Stimulated activated memory B cell treated with anti-CD40 and anti-IgM and Interleukin-4, amounts not matched to agents 10 μg/mL and 1 μg/mL and 100 μg/mL, for 72 hours (primary cell): ENCODE results near the gene DRG2.

Source experiments
- ATAC-seq: fragments of 150-1000 bp; cut with Tn5 transposase; 2 replicates; pipeline ENCODE4 v1.10.0; 2021
- H3K27ac Mint-ChIP-seq: one replicate; pipeline ENCODE4 v1.8.0; 2022; ENCODE audit warnings: mild to moderate bottlenecking, mixed read lengths
- H3K27me3 Mint-ChIP-seq: one replicate; pipeline ENCODE4 v1.8.0; 2022; ENCODE audit warnings: mixed read lengths
- H3K36me3 Mint-ChIP-seq: one replicate; pipeline ENCODE4 v1.8.0; 2022; ENCODE audit warnings: mixed read lengths
- H3K4me1 Mint-ChIP-seq: one replicate; pipeline ENCODE4 v1.8.0; 2022; ENCODE audit warnings: mixed read lengths
- H3K4me3 Mint-ChIP-seq: one replicate; pipeline ENCODE4 v1.8.0; 2022; ENCODE audit warnings: mild to moderate bottlenecking, moderate library complexity, mixed read lengths
- H3K9me3 Mint-ChIP-seq: one replicate; pipeline ENCODE4 v1.8.0; 2022; ENCODE audit warnings: mixed read lengths

The DRG2 gene

GRCh38 chr17:18141210-18141803, 53.6 kb downstream of the DRG2 start:
- Mint-ChIP-seq H3K9me3 (no peaks in the 10 kb centered on the region), H3K27ac (no peak overlapping the region), H3K27me3 (peaks cover 8% of the 10 kb centered on the region), H3K36me3 (no peaks in the 10 kb centered on the region), H3K4me3 (no peak overlapping the region), H3K4me1 (peaks cover 7% of the 10 kb centered on the region)
- no peak for ATAC-seq

GRCh38 chr17:18142417-18142816, 54.7 kb downstream of the DRG2 start:
- Mint-ChIP-seq H3K27me3 (no peaks in the 10 kb centered on the region), H3K4me3 (no peak overlapping the region), H3K9me3 (no peaks in the 10 kb centered on the region), H3K4me1 (peaks cover 7% of the 10 kb centered on the region), H3K27ac (no peak overlapping the region), H3K36me3 (no peaks in the 10 kb centered on the region)
- ATAC-seq: no peak

- ATAC-seq: no peak
- Mint-ChIP-seq H3K9me3 (no peaks in the 10 kb centered on the region), H3K27me3 (no peaks in the 10 kb centered on the region), H3K36me3 (no peaks in the 10 kb centered on the region), H3K27ac (no peak overlapping the region), H3K4me3 (no peak overlapping the region), H3K4me1 (peaks cover 7% of the 10 kb centered on the region)
These were observed 55.5 kb downstream of the DRG2 start for GRCh38 chr17:18143044-18143936.

GRCh38 chr17:18144261-18144660, 56.5 kb downstream of the DRG2 start:
- no peak overlapping the region for H3K27ac Mint-ChIP-seq
- no peak overlapping the region for H3K4me3 Mint-ChIP-seq
- no peak for ATAC-seq
- H3K36me3 Mint-ChIP-seq: no peaks in the 10 kb centered on the region
- no peaks in the 10 kb centered on the region for H3K27me3 Mint-ChIP-seq
- no peaks in the 10 kb centered on the region for H3K9me3 Mint-ChIP-seq
- peaks cover 7% of the 10 kb centered on the region for H3K4me1 Mint-ChIP-seq

- no peaks in the 10 kb centered on the region for H3K36me3 Mint-ChIP-seq
- H3K27ac Mint-ChIP-seq: no peak overlapping the region
- no peak for ATAC-seq
- no peaks in the 10 kb centered on the region for H3K27me3 Mint-ChIP-seq
- no peak overlapping the region for H3K4me3 Mint-ChIP-seq
- H3K4me1 Mint-ChIP-seq: peaks cover 7% of the 10 kb centered on the region
- H3K9me3 Mint-ChIP-seq: no peaks in the 10 kb centered on the region
These were observed 57.1 kb downstream of the DRG2 start for GRCh38 chr17:18144855-18145254.

GRCh38 chr17:18145811-18146210, 58.1 kb downstream of the DRG2 start:
- Mint-ChIP-seq H3K4me1 (peaks cover 7% of the 10 kb centered on the region), H3K36me3 (no peaks in the 10 kb centered on the region), H3K27me3 (no peaks in the 10 kb centered on the region), H3K4me3 (no peak overlapping the region), H3K9me3 (no peaks in the 10 kb centered on the region), H3K27ac (no peak overlapping the region)
- no peak for ATAC-seq

GRCh38 chr17:18146259-18146658, 58.5 kb downstream of the DRG2 start:
- H3K9me3 Mint-ChIP-seq: no peaks in the 10 kb centered on the region
- peaks cover 3% of the 10 kb centered on the region for H3K4me1 Mint-ChIP-seq
- H3K27ac Mint-ChIP-seq: no peak overlapping the region
- no peak for ATAC-seq
- H3K36me3 Mint-ChIP-seq: no peaks in the 10 kb centered on the region
- H3K27me3 Mint-ChIP-seq: no peaks in the 10 kb centered on the region
- H3K4me3 Mint-ChIP-seq: no peak overlapping the region

GRCh38 chr17:18146980-18147379, 59.2 kb downstream of the DRG2 start:
- Mint-ChIP-seq H3K27ac (no peak overlapping the region), H3K4me3 (no peak overlapping the region), H3K27me3 (no peaks in the 10 kb centered on the region), H3K36me3 (no peaks in the 10 kb centered on the region), H3K9me3 (no peaks in the 10 kb centered on the region), H3K4me1 (no peaks in the 10 kb centered on the region)
- ATAC-seq: no peak

- Mint-ChIP-seq H3K36me3 (no peaks in the 10 kb centered on the region), H3K27me3 (no peaks in the 10 kb centered on the region), H3K4me3 (no peak overlapping the region), H3K9me3 (no peaks in the 10 kb centered on the region), H3K4me1 (peaks cover 10% of the 10 kb centered on the region), H3K27ac (no peak overlapping the region)
- ATAC-seq: no peak
These were observed 60.8 kb downstream of the DRG2 start for GRCh38 chr17:18148586-18148985.

GRCh38 chr17:18151290-18151689, 63.5 kb downstream of the DRG2 start:
- peaks cover 20% of the 10 kb centered on the region for H3K4me1 Mint-ChIP-seq
- H3K4me3 Mint-ChIP-seq: no peak overlapping the region

GRCh38 chr17:18155179-18155578, 67.4 kb downstream of the DRG2 start:
- no peak overlapping the region for H3K4me3 Mint-ChIP-seq
- peaks cover 49% of the 10 kb centered on the region for H3K4me1 Mint-ChIP-seq
- H3K27ac Mint-ChIP-seq: no peak overlapping the region
- no peaks in the 10 kb centered on the region for H3K36me3 Mint-ChIP-seq
- H3K27me3 Mint-ChIP-seq: no peaks in the 10 kb centered on the region
- ATAC-seq: no peak
- H3K9me3 Mint-ChIP-seq: no peaks in the 10 kb centered on the region

More at GRCh38 chr17:18151290-18151689, 63.5 kb downstream of the DRG2 start:
- no peaks in the 10 kb centered on the region for H3K36me3 Mint-ChIP-seq
- no peak overlapping the region for H3K27ac Mint-ChIP-seq
- no peaks in the 10 kb centered on the region for H3K9me3 Mint-ChIP-seq
- H3K27me3 Mint-ChIP-seq: no peaks in the 10 kb centered on the region
- no peak for ATAC-seq

- no peaks in the 10 kb centered on the region for H3K27me3 Mint-ChIP-seq
- peaks cover 59% of the 10 kb centered on the region for H3K4me1 Mint-ChIP-seq
- H3K27ac Mint-ChIP-seq: peak overlapping the region; percentile 48
- H3K36me3 Mint-ChIP-seq: no peaks in the 10 kb centered on the region
- ATAC-seq: no peak
- H3K9me3 Mint-ChIP-seq: no peaks in the 10 kb centered on the region
- no peak overlapping the region for H3K4me3 Mint-ChIP-seq
These were observed 68.6 kb downstream of the DRG2 start for GRCh38 chr17:18156171-18156975.

GRCh38 chr17:18156976-18157280, 69.2 kb downstream of the DRG2 start:
- H3K36me3 Mint-ChIP-seq: no peaks in the 10 kb centered on the region
- no peak overlapping the region for H3K4me3 Mint-ChIP-seq
- H3K9me3 Mint-ChIP-seq: no peaks in the 10 kb centered on the region
- H3K4me1 Mint-ChIP-seq: peaks cover 65% of the 10 kb centered on the region
- no peak for ATAC-seq
- no peaks in the 10 kb centered on the region for H3K27me3 Mint-ChIP-seq
- peak overlapping the region; percentile 48 for H3K27ac Mint-ChIP-seq
